Glomerular endothelial cell (primary cell): ENCODE results near the gene LRRN2. TPM values are rescaled to one million over a fixed set of nuclear protein-coding genes. Genes with fewer than 3 reads are reported as not detected.
"Not testable (repeated sequence)": the region's sequence is repeated elsewhere in the genome, so short reads cannot be mapped to it uniquely, and the experiment has no call there.

ENCODE experiments used
- DNase-seq: peaks from one replicate; pipeline ENCODE4 v3.0.0-alpha.2; 2011; ENCODE audit warnings: low read depth, low spot score; ENCODE audit errors: extremely low read depth
- total RNA-seq: library from RNA; depleted of rRNA; stranded (reverse); fragments of >200 nt; gene quantifications from 2 replicates; pipeline ENCODE4 v1.2.3, GENCODE V29; 2015

LRRN2 gene
- total RNA-seq, 1 donor from 2014 or later: not detected

DNA sequence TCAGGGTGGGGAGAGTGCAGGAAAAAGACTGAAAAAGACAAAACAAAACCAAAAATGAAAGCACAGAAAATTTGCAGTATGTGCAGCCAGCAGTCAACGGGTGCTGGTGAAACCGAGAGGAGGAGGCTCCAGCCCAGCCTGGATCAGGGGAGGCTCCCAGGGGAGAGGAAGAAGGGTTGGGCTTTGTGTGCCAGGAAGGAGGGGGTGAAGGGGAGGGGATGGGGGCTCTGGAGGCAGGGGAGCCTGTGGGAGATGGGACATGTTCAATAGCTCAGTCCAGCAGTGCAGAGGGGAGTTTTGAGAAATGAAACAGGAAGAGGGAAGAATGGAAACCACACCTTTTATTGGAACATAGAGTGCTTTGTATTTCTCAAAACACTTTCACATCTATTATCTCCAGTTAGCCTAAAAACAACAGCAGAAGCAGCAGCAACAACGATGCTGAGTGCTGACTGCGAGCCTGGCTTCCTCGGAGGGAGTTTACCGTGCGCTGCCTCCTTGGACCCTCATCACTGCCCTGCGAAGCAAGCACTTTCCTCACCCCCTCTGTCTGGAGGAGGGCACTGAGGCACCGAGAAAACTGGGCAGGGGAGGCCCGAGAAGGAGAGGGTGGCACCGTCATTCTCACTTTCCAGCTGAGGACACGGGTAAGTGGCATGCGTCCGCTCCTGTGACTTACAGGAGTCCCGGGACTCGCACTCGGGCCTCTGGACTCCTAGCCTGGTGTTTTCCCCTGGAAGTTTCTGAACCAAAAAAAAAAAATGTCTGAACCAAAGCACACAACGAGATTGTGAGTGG, 106.5 kb downstream of the LRRN2 start:
- DNase-seq: no peak

DNA sequence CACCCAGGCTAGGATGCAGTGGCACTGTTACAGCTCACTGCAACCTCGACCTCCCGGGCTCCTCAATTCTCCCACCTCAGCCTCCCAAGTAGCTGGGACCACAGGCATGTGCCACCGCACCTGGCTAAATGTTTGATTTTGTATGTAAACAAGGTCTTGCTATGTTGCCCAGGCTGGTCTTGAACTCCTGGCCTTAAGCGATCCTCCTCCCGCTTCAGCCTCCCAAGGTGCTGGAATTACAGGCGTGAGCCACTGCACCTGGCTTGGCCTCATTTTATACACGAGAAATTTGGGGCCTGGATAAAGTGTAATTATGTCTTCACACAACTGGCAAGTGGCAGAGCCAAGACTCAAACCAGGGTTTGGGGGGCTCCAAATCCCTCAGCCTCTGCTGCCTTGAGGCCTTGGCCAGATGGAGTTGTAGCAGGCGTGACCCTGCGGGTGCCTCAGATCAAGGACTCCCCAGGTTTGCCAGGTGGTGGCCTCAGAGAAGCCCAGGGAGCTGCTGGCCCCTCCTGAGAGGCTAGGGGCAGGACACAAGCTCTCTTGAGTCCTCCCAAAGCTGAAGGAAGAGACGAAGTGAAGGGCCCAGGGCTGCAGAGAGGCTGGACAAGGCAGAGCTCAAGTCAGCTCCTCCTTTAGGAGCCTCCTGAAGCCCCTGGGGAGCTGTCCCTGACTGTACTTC, 107.6 kb downstream of the LRRN2 start:
- no peak for DNase-seq

DNA sequence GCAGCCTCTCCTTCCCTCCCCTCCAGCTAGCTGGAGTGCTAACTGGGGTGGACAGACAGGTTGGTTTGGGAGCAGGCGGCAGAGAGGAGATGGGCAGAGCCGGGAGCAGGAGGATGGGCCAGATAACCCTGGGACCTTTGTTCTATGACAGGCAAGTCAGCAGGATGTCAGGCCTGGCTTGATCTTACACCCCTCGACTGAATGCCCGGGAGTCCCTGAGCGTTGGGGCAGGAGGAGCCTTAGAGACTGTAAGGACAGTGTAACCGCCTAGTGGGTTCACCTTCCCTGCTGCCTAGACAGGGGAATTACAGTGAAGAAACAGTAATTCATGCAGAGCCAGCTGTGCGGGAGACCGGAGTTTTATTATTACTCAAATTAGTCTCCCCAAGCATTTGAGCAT, 109.1 kb downstream of the LRRN2 start:
- no peak for DNase-seq

DNA sequence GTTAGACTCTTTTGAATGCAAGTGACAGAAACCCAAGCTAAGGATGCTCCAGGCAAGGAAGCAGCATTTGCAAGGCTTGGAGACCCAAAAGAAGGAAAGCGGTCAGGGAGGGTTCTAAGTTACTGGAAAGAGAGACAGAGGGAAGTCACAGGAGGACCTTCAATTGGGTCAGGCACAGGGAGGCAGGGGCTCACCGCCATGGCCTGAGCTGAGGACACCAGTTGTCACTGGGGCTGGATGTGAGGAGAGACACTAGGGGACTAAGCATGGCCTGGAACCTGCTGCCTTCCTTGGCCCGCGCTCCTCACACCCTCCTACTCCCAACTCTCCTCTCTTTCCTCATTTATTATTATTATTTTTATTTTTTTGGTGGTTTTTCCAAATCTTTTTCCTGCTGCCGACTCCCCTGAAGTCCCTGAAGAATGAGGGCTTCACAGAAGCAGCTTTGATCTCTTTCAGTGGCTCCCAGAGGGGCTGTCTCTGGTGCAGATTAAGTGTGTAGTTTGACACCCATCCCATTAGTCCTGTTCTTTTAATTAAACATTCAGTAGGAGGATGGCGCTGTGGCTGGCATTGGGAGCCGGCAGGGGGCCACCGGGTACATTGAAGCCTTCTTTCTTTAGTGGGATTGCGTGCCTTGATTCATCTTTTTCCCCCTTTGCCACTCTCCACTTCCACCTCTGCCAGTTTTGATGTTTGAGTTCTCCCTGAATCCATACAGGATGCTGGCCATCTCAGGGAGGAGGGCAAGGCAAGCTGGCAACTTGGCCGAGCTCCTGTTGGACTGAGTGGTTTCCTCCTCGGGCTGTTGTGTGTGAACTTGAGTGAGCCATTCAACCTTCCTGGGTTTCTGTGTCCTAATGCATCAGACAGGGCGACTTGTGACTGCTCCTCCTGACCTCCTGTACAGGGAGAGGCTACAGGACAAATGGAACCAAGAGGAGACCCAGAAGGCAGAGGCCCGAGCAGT, 110.0 kb downstream of the LRRN2 start:
- DNase-seq: no peak

DNA sequence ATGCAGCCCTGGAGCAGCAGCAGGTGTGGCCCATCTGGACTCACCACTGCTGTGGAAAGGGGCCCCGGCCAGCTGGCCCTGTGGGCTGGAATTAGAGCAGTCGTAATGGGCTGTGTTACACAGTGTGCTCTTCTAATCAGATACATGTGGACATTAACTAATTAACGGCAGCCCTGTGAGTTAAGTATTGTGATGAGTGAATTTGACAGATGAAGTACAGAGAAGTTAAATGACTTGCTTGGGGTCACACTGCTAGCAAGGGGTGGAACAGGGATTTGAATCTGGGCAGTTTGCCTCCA, 110.7 kb downstream of the LRRN2 start:
- DNase-seq: no peak

DNA sequence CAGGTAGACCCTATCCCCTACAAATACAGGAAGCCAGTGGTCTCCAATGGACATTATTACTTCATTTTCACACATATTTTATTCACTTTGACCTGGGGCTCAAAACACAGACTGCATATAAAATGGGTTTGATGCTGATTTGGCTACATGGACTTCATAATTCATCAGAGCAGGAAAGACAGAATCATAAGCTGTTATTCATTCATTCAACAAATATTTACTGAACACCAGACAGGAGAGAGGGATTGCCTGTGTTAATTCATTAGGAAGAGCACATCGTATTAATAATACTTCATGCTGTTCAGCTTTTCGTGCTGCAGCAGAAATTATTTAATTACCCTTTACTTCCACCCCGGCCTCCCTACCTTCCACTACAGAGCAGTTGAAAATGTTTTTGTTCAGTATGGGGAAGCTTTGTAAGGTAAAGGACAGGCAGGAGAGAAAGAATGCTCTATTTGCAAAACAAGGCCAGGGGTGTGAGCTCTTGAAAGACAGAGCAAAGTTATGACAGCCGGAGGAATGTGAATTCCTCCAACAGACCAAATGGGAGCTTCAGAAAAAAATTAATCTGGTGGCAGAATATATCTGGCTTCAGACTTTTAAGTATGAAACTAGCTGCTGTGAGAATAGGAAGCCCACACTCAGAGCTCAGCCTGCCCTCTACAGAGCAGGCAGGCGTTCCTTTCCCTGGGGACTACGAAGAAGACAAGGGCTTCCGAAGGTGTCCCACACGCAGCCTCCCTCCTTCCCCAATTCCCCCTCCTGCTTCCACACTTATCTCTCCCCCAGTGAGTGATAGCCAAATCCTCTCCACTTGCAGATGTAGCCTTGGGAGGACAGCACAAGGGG, 111.3 kb downstream of the LRRN2 start:
- no peak for DNase-seq

DNA sequence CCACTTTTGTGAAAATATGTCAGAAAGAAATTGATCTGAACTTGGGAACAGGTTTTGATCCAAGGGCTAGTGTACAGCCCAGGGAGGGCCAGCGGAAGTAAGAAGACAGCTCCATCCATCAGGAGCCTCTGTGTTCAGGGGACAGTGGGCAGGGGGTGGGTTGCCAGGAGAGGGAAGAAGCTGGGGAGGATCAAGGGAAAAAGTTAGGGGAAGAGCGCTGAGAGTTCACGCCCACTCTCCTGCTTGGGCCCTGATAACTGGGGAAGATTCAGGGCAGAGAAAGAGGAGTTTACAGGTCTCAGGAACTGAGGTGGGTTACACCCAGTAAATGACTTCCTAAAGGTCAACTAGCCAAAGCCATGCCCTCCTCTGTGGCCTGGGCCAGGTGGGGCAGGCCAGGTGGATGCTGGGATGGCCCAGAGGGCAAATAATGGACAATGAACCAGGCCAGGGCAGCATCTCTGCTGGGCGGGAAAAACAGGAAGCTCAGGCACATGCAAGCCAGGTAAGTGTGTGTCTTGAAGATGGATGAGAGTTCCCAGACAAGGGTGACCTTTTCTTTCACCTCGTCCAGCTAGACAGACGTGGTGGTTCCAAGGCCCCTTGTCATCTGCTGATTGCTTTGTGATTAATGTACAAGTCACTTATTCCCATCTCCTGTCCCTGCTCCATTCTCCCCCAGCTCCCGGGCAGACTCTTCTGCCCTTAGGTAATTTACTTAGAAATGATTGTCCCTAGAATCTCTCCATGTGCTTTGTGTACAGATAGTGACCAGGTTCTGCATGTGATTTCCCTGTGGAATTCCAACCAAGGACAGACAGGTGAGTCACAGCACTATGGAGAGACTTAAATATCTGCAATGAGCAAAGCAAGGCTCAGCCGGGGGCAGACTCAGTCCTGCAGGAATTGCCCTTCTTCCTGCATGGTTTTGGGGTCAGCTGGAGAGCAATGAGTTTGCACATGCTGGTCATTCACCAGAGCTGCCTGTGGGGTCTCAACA, 112.3 kb downstream of the LRRN2 start:
- no peak for DNase-seq

DNA sequence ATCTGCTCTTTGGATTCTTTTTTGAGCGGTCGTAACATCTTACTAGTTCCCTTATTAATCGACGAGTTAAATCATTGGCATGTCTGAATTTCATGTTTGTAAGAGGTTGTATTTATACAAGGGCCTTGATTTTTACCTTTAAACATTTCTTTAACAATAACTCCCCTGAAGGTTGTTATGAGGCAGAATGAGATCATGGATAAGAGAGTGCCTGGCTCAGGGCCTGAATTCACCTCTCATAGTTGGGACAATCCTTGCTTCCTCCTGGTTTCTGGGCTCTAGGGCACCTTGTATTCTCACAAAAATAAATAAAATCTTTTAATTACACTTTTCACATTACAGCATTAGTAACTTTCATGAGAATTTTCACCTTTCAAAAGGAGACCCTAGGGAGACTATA, 113.9 kb downstream of the LRRN2 start:
- no peak for DNase-seq

DNA sequence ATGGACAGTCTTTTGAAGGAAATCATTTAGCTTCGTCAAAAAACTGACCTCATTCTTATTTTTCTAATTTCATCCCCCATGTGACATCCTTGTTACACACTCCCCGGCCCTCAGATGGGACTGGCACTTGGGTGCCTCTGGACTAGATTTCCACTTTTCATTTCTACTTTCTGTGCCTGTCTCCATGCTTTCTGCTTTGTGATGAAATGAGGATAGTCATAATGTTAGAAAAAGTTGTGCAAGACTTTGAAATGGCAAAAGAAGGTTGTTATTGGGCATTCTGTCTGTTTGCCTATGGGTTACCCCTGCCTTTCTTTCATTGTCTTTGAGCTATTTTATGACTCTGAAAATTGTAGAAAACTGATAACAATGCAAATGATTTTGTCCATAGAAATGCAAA, 114.4 kb downstream of the LRRN2 start:
- DNase-seq: no peak

DNA sequence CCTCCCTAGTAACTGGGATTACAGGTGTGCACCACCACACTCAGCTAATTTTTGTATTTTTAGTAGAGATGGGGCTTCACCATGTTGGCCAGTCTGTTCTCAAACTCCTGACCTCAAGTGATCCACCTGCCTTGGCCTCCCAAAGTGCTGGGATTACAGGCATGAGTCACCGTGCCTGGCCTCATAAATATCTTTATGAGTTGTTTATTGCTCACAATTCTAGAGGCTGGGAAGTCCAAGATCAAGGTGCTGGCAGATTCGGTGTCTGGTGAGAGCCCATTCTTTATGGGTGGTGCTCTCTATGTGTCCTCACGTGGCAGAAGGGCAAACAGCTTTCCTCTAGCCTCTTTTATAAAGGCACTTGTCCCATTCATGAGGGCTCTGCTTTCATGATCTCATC, 115.5 kb downstream of the LRRN2 start:
- not testable (repeated sequence) for DNase-seq

DNA sequence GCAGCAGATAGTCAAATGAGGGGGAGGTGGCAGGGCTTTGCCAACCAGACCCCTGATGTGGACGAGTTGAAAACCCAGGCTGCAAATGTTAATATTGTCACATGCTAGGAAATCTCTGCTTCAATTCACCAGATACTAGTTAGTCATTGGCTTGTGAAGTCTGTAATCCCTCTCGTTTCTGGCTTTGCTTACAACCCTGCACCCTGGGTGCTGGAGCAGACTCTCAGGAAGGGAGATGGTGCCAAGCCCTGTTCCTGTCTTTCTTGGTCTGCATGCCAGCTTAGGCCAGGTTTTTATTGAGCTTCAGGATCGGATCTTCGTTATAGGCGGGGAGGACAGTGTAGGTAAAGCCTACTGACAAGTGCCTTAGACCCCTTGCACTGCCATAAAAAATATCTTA, 116.1 kb downstream of the LRRN2 start:
- no peak for DNase-seq

DNA sequence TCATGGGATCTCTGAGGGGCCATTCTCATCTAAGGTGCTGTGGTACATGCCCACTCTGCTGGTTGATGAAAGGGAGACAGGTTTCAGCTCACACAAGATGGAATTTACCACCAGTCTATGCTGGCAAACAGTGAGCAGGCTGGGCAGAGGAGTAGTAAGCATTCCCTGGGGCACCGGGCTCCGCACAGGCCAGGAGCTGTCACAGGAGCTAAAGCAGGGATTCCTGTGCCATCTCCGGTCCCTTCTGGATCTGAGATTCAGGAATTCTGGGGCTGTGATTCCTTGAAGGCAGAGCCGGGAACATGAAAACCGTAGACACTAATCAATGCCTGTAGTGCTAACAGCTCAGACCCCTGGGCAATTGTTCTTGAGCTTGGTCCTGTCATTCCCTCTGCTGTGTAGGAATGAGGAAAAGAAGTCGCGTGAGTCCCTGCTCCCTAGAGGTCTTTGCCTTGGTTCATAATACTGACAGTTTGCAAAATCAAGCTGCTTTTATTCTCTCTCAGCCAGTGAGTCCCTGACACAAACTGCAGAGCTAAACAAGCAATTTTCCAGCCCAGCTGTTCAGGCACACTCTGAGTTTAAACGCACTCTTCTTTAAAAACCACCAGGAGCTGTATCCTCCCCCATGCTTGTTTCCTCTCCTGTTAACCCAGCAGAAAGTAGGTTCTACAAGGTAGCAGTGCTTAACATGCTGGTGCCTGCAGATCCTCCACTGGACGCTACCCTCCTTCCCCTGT, 116.8 kb downstream of the LRRN2 start:
- DNase-seq: no peak

Other genes starting within 250 kb of the LRRN2 start
- 32.7 and 77.1 TPM in 2 replicates for gene PIK3C2B, start 190.9 kb downstream of the LRRN2 start, total RNA-seq
- 6.7 and 28.9 TPM in 2 replicates for gene MDM4, start 169.3 kb downstream of the LRRN2 start, total RNA-seq
- 0.06 TPM in 1 of 2 replicates, not detected in the other for gene NFASC, start 185.1 kb upstream of the LRRN2 start, total RNA-seq